Upper lobe of right lung (tissue), 1 donor: ENCODE data around the gene PKD2L1. TPM values are rescaled to one million over a fixed set of nuclear protein-coding genes. Genes with fewer than 3 reads are reported as not detected.
A peak's percentile ranks its signal among the peaks of the same experiment; 100 is the strongest.
"Not testable (repeated sequence)": the region's sequence is repeated elsewhere in the genome, so short reads cannot be mapped to it uniquely, and the experiment has no call there.

Experiments used
- ATAC-seq: fragments of 200-7000 bp; cut with Tn5 transposase; one replicate; pipeline ENCODE4 v1.9.1; 2020; ENCODE audit warnings: mild to moderate bottlenecking, moderate library complexity
- DNase-seq: peaks from one replicate; pipeline ENCODE4 v3.0.0-alpha.2; 2020
- H3K27ac ChIP-seq: fragments of 200-600 bp; one replicate; pipeline ENCODE4 v1.8.0; 2022
- H3K27me3 ChIP-seq: fragments of 200-600 bp; one replicate; pipeline ENCODE4 v1.8.0; 2022; ENCODE audit warnings: mild to moderate bottlenecking
- H3K36me3 ChIP-seq: fragments of 200-600 bp; one replicate; pipeline ENCODE4 v1.8.0; 2022
- H3K4me1 ChIP-seq: fragments of 200-600 bp; one replicate; pipeline ENCODE4 v1.8.0; 2022
- H3K4me3 ChIP-seq: fragments of 200-600 bp; one replicate; pipeline ENCODE4 v1.8.0; 2022; ENCODE audit warnings: mild to moderate bottlenecking
- H3K9me3 ChIP-seq: fragments of 200-600 bp; one replicate; pipeline ENCODE4 v1.8.0; 2022
- intact Hi-C: fragments of 100-400 bp; cut with DNase I; formaldehyde crosslinking; loops from one replicate; pipeline ENCODE4 v1.11.0; 2022
- long read RNA-seq: library from polyadenylated mRNA; unstranded; transcript quantifications from one replicate; pipeline ENCODE4 v2.0.0, GENCODE V29; 2021
- total RNA-seq: library from RNA; stranded (reverse); fragmentation: NEBNext Ultra II Directional; extraction: Animal tissue kit (Norgen Biotek cat#: 25700); gene quantifications from one replicate; pipeline ENCODE4 v1.2.1, GENCODE V29; 2021
- TF ChIP-seq, protein P1 (sequence below): fragments of 200-600 bp; IDR thresholded peaks from one replicate; pipeline ENCODE4 v1.8.0; 2022; ENCODE audit warnings: antibody characterized with exemption
- donor health status: DM: no; HTN: yes; CAD: no; lungs with severe emphysema.

PKD2L1 gene
- 2.1 TPM for total RNA-seq
- long read RNA-seq, partial matches to known transcripts: 0 of 1 reads
- long read RNA-seq, other reads (novel, unspliced or antisense): 1 of 1 reads

DNA sequence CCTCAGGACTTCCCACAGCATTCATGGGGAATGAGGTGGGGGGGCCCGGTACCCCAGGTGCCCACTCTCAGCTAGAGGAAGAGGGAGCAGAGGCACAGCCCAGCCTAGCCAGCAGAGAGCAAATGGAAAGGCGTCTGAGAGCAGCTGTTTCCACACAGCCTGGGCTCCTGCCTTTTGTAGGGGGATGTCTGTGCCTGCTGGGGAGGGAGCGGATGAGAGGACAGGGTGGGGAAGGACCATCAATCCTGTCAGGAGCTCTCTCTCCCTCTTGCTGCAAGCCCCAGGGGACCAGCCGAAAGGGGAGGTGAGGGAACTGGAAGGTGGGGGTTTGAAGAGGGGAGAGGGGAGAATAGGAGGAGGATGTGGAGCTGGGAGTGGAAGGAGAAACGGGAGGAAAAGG, at the start of gene PKD2L1:
PKD2L1 (minus strand) TSS at position 150 of the 400 bp plus-strand sequence; CDS start at position 25, 125 bp downstream.
- intact Hi-C loops: no loop called here
- Histone ChIP-seq H3K9me3 (no peaks in the 10 kb centered on the region), H3K27ac (no peak within 1 kb of the TSS), H3K36me3 (no peaks in the 10 kb centered on the region), H3K4me1 (no peaks in the 10 kb centered on the region), H3K27me3 (no peaks in the 10 kb centered on the region), H3K4me3 (no peak within 1 kb of the TSS)
- DNase-seq (no peak), ATAC-seq (no peak)
- TF ChIP-seq, protein P1, sequence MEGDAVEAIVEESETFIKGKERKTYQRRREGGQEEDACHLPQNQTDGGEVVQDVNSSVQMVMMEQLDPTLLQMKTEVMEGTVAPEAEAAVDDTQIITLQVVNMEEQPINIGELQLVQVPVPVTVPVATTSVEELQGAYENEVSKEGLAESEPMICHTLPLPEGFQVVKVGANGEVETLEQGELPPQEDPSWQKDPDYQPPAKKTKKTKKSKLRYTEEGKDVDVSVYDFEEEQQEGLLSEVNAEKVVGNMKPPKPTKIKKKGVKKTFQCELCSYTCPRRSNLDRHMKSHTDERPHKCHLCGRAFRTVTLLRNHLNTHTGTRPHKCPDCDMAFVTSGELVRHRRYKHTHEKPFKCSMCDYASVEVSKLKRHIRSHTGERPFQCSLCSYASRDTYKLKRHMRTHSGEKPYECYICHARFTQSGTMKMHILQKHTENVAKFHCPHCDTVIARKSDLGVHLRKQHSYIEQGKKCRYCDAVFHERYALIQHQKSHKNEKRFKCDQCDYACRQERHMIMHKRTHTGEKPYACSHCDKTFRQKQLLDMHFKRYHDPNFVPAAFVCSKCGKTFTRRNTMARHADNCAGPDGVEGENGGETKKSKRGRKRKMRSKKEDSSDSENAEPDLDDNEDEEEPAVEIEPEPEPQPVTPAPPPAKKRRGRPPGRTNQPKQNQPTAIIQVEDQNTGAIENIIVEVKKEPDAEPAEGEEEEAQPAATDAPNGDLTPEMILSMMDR: no peak

DNA sequence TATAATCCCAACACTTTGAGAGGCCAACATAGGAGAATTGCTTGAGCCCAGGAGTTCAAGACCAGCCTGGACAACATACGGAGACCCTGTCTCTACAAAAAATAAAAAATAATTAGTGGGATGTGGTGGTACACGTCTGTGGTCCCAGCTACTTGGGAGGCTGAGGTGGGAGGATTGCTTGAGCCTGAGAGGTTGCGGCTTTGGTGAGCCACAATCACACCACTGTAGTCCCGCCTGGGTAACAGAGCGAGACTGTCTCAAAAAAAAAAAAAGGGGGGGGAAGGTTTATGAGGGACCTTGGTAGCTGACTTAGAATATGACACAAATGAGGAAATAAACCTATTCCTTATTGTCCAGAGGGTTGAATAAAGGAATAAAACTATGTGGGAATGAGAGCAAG, 47.8 kb upstream of the PKD2L1 start:
- Histone ChIP-seq H3K36me3 (no peaks in the 10 kb centered on the region), H3K27ac (no peak overlapping the region), H3K4me3 (no peak overlapping the region), H3K4me1 (peaks cover 16% of the 10 kb centered on the region), H3K27me3 (no peaks in the 10 kb centered on the region), H3K9me3 (no peaks in the 10 kb centered on the region)
- intact Hi-C loops: no loop called here
- DNase-seq (no peak), ATAC-seq (no peak)
- TF ChIP-seq, protein P1: no peak

DNA sequence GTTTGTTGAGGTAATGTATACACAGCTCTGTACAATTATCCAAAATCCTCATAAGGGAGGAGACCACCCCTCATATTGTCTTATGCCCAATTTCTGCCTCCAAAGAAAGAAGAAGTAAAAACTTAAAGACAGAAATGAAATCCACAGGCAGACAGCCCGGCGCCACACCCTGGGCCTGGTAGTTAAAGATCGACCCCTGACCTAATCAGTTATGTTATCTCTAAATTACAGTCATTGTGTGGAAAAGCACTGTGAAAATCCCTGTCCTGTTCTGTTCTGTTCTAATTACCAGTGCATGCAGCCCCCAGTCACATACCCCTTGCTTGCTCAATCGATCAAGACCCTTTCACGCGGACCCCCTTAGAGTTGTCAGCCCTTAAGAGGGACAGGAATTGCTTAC, 46.6 kb upstream of the PKD2L1 start:
- ATAC-seq, H3K27ac ChIP-seq: not testable (repeated sequence)

DNA sequence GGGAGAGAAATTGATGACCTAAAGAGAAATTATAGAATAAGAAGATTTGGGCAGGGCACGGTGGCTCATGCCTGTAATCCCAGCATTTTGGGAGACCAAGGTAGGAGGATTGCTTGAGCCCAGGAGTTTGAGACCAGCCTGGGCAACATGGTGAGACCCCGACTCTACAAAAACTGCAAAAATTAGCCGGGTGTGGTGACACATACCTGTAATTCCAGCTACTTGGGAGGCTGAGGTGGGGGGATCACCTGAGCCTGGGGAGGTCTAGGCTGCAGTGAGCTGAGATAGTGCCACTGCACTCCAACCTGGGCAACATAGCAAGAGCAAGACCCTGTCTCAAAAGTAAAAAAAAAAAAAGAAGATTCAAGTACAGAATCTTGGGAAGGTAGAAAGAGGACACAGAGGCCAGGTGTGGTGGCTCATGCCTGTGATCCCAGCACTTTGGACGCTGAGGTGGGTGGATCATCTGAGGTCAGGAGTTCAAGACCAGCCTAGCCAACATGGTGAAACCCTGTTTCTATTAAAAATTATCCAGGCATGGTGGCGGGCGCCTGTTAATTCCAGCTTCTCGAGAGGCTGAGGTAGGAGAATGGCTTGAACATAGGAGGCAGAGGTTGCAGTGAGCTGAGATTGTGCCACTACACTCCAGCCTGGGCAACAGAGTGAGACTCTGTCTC, 44.8 kb upstream of the PKD2L1 start:
- H3K4me1 ChIP-seq: peaks cover 40% of the 10 kb centered on the region
- ATAC-seq: not testable (repeated sequence)

More for the DNA sequence above, 46.6 kb upstream of the PKD2L1 start:
- DNase-seq, intact Hi-C loops, H3K9me3 ChIP-seq, H3K36me3 ChIP-seq, H3K4me3 ChIP-seq, H3K27me3 ChIP-seq: not testable (repeated sequence)
- H3K4me1 ChIP-seq: peaks cover 26% of the 10 kb centered on the region

DNA sequence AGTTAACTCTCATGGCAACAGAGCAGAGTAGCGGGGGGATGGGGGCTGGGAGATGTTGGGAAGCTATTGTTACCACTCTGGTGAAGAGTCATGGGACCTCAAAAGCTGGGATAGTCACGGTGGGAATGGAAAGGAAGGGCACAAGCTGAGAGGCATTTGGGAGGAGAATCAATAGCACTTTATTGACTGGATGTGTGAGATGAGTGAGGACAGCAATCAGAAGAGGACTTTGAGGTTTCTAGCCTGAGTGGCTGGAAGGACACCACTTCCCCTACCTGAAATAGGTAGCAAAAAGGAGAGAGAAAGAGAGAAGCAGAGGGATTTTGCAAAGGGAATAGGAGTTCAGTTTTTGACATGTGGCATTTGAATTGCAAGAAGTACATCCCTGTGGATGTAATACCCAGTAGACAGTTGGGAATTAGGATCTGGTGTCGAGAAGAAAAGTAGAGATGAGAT, 44.2 kb upstream of the PKD2L1 start:
- H3K4me3 ChIP-seq: peak overlapping the region; percentile 62
- no peak for DNase-seq
- H3K27ac ChIP-seq: peak overlapping the region; percentile 94
- H3K4me1 ChIP-seq: peaks cover 40% of the 10 kb centered on the region
- TF ChIP-seq, protein P1: no peak
- H3K9me3 ChIP-seq: no peaks in the 10 kb centered on the region
- intact Hi-C loops: no loop called here
- no peak for ATAC-seq
- H3K27me3 ChIP-seq: no peaks in the 10 kb centered on the region
- no peaks in the 10 kb centered on the region for H3K36me3 ChIP-seq

More for the DNA sequence above, 44.8 kb upstream of the PKD2L1 start:
- peak overlapping the region; percentile 94 for H3K27ac ChIP-seq
- H3K27me3 ChIP-seq, DNase-seq, intact Hi-C loops, H3K9me3 ChIP-seq, H3K36me3 ChIP-seq: not testable (repeated sequence)
- H3K4me3 ChIP-seq: peak overlapping the region; percentile 62

DNA sequence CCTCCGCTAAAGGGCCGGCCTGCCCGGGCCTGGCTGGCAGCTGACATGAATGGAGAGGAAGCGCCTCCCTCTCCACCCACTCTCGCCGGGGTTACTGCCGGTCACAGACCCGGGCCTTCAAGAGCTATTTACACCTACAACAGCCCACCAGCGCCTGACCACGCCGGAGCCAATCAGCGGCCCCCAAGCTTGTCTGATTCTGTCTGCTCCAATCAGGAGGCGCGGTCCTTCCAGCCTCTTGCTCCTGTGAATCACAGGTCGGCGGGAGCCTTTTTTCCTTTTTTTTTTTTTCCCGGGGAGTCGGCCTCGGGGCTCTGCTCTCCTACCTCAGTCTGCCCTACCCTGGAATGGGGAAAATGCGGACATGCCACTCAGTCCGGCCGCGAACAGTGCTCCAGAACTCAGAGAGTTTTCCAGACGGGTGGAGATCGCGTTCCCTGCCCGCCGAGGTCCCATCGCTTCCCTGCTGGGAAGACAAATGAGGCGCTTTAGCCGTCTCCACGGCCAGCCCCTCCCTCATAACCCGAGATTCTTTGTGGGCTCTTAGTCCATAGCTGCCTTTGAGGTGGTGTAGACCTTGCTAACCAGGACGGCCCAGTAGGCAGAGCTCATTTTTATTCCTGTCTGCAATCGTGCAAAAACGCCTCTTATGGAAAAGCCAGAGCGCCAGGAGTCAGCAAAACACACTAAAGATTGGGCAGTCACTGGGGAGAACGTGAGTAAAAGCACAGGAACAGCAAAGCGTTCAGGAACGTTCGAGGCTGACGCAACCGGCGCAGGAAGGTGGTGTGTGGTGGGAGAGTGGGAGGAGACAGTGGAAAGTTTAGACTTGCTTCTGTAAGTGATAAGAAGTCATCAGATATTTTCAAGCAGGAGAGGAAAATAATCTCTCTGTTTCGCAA, 43.5 kb upstream of the PKD2L1 start:
- peak; percentile 96 for ATAC-seq
- intact Hi-C loops: no loop called here
- peak overlapping the region; percentile 94 for H3K27ac ChIP-seq
- H3K36me3 ChIP-seq: no peaks in the 10 kb centered on the region
- TF ChIP-seq, protein P1: no peak
- H3K27me3 ChIP-seq: no peaks in the 10 kb centered on the region
- no peaks in the 10 kb centered on the region for H3K9me3 ChIP-seq
- peaks cover 40% of the 10 kb centered on the region for H3K4me1 ChIP-seq
- peak overlapping the region; percentile 62 for H3K4me3 ChIP-seq
- DNase-seq: peak; percentile 99
